Dendritic cell treated with granulocyte-macrophage colony-stimulating factor and Interleukin-4, amounts not matched to agents 40 ng/mL and 50 ng/mL, for 4 days (primary cell): ENCODE measurements around the gene GRAP2.
"Not testable (repeated sequence)": the region's sequence is repeated elsewhere in the genome, so short reads cannot be mapped to it uniquely, and the experiment has no call there.

ENCODE experiments used
- H3K27ac Mint-ChIP-seq: one replicate; pipeline ENCODE4 v1.8.0; 2022; ENCODE audit warnings: mild to moderate bottlenecking, mixed read lengths
- H3K27me3 Mint-ChIP-seq: one replicate; pipeline ENCODE4 v1.8.0; 2022; ENCODE audit warnings: mild to moderate bottlenecking, mixed read lengths
- H3K36me3 Mint-ChIP-seq: one replicate; pipeline ENCODE4 v1.8.0; 2022; ENCODE audit warnings: low read depth, mixed read lengths
- H3K4me1 Mint-ChIP-seq: one replicate; pipeline ENCODE4 v1.8.0; 2022; ENCODE audit warnings: low read depth, mixed read lengths
- H3K4me3 Mint-ChIP-seq: one replicate; pipeline ENCODE4 v1.8.0; 2022; ENCODE audit warnings: mild to moderate bottlenecking, moderate library complexity, mixed read lengths
- H3K9me3 Mint-ChIP-seq: one replicate; pipeline ENCODE4 v1.8.0; 2022; ENCODE audit warnings: mixed read lengths
- intact Hi-C: fragments of 100-400 bp; cut with micrococcal nuclease; formaldehyde crosslinking; loops from one replicate; pipeline ENCODE4 v1.15.0; 2022

The GRAP2 gene

DNA sequence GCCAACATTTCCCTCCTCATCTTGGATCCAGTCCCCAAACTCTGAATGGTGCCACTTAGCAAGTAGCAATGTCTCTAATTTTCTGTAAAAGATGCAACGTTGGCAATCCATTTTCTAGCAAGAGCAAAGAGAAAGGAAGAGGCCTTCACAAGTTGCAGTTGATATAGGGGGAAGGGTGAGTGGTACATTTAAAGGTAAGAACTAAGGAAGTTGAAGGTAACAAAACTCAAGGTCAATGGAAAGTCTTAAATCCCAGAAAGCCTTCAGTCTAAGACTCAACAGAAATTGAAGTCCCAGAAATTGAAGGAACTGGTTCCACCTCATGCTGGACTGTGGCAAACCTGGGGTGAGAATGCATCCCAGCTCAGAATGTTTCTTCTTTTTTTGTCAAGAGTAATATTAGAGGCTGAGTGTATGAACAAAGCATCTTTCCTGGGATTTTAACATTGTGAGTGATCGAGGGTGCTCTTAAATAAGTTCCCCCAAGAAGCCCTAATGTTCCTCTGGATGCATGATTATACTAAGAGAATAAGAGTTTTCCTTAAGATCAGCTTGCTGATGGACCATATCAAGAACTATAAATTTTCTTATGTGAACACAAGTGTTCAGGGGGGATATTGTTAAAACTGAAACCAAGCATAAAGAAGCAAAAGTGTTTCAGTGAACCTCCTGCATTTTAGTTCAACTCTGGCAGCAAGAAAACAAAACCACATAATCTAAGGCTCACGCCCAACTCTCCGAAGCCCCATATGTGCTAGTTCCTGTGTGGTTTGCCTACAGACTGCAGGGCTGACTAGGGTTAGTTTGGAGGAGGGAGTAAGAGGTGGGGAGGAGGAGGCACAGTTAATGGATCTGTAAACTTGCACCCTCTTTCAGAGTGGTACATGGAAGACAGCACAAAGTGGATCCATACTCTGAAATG lies at the start of gene GRAP2:
TSS of gene GRAP2 (plus strand) at position 779 of the 922 bp plus-strand sequence. CDS start 46,023 bp downstream, outside the sequence.
- peaks cover 2% of the 10 kb centered on the region for H3K27me3 Mint-ChIP-seq
- no peak within 1 kb of the TSS for H3K4me3 Mint-ChIP-seq
- peak within 1 kb of the TSS; percentile 34 for H3K27ac Mint-ChIP-seq
- H3K4me1 Mint-ChIP-seq: peaks cover 23% of the 10 kb centered on the region
- intact Hi-C loops: loop anchor here (2.0 kb wide), 1 partner anchor 62 kb away; no protein-coding TSS in a partner anchor
- H3K9me3 Mint-ChIP-seq: no peaks in the 10 kb centered on the region
- no peaks in the 10 kb centered on the region for H3K36me3 Mint-ChIP-seq

DNA sequence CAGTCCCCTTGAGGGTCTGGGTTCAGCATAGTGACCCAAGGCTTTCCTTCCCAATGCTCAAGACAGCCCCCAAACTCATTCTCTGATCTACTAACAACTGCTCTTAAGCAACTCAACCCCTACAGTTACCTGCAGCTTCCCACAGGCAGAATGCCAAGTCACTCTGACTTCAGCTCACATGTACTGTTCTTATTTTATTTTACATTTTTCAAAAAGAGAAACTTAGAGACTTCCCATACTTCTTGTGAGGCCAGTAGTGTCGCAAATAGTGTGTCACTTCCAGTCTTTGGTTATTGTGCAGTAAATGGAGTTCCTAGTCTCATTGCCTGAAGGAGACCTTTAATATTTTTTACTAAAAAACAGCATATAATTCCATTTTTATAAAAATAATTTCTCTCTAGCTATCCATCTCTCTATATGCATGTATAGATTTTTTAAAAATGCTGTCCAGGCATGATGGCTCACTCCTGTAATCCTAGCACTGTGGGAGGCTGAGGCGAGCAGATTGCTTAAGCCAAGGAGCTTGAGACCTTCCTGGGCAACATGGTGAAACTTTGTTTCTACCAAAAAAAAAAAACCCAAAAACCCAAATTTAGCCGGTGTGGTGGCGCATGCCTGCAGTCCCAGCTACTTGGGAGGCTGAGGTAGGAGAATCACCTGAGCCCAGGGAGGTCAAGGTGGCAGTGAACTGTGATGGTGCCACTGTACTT lies 49.1 kb upstream of the GRAP2 start:
- H3K9me3 Mint-ChIP-seq: no peaks in the 10 kb centered on the region
- intact Hi-C loops: no loop called here
- H3K4me3 Mint-ChIP-seq: no peak overlapping the region
- H3K4me1 Mint-ChIP-seq: peaks cover 32% of the 10 kb centered on the region
- no peak overlapping the region for H3K27ac Mint-ChIP-seq
- H3K27me3 Mint-ChIP-seq: peaks cover 34% of the 10 kb centered on the region
- H3K36me3 Mint-ChIP-seq: no peaks in the 10 kb centered on the region

DNA sequence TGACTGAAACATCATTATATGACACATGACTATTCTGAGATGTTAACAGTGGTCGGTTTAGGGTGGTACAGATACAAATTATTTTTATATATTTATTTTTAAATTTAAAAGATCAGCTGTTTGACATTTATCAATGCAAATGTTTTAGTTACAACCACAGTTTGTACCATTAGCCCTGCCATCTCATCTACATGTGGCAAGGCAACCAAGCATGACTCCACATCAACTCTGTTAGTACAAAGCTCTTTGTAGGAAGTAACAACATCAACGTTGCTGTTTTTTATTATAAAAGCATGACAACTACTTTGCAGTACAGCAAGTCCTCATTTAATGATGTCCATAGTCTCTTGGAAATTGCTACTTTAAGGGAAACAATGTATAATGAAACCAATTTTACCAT lies 48.1 kb upstream of the GRAP2 start:
- Mint-ChIP-seq H3K27ac (no peak overlapping the region), H3K9me3 (no peaks in the 10 kb centered on the region), H3K4me3 (no peak overlapping the region), H3K27me3 (peaks cover 35% of the 10 kb centered on the region), H3K4me1 (peaks cover 32% of the 10 kb centered on the region), H3K36me3 (no peaks in the 10 kb centered on the region)
- intact Hi-C loops: no loop called here

DNA sequence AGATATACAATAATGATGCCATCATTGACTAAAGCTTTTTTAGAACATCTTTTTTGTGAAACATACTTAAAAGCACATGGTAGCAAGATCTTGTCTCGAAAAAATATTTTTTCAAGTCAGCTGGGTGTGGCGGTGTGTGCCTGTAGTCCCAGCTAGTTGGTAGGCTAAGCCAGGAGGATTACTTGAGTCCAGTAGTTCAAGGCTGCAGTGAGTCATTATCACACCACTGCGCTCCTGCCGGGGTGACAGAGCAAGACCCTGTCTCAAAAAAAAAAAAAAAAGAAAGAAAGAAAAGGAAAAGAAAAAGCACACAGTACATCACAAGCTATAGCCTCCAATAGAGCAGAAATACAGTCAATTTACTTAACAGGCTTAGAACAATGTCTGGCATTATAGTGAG lies 44.3 kb upstream of the GRAP2 start:
- intact Hi-C loops: no loop called here
- H3K4me1 Mint-ChIP-seq: peaks cover 28% of the 10 kb centered on the region
- peaks cover 41% of the 10 kb centered on the region for H3K27me3 Mint-ChIP-seq
- no peaks in the 10 kb centered on the region for H3K9me3 Mint-ChIP-seq
- H3K27ac Mint-ChIP-seq: no peak overlapping the region
- H3K4me3 Mint-ChIP-seq: no peak overlapping the region
- no peaks in the 10 kb centered on the region for H3K36me3 Mint-ChIP-seq

DNA sequence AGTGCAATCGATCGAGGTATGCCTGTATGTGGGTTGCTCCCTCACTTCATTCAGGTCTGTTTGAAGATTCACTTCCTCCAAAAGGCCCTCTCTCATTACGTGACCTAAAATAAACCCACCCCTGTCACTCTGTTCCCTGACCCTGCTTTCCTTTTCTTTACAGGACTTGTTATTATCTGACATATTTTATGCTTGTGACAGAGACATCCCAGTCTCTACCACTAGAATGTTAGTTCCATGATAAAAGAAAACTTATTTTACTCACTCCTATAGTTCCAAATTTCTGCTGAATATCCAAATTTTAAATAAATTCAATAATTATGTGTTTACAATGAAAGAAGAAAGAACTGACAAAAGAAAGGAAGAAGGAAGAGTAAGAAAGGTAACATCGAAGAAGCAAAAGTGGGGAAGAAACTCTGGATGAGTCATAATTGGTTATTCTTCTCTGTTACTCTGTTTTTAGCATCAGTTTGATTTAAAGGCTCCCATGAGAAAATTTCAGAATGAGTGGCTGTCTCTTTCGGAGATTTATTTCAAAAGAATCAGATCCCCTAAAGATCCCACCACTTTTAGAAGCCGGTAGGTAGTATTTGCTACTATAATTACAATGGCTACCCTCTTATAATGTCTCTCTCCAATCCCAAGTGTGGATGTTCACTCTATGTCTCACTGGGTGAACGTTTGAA lies 40.8 kb upstream of the GRAP2 start:
- peaks cover 12% of the 10 kb centered on the region for H3K4me1 Mint-ChIP-seq
- no peaks in the 10 kb centered on the region for H3K9me3 Mint-ChIP-seq
- intact Hi-C loops: no loop called here
- no peaks in the 10 kb centered on the region for H3K36me3 Mint-ChIP-seq
- peaks cover 42% of the 10 kb centered on the region for H3K27me3 Mint-ChIP-seq
- no peak overlapping the region for H3K4me3 Mint-ChIP-seq
- H3K27ac Mint-ChIP-seq: no peak overlapping the region

DNA sequence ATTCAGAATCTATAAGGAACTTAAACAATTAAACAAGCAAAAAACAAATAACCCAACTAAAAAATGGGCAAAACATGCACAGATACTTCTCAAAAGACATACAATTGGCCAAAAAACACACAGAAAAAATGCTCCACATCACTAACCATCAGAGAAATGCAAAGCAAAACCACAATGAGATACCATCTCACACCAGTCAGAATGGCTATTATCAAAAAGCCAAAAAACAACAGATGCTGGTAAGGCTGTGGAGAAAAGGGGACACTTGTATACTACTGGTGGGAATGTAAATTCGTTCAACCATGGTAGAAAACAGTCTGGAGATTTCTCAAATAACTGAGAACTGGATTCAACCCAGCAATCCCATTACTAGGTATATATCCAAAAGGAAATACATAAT lies 32.1 kb upstream of the GRAP2 start:
- no peak overlapping the region for H3K27ac Mint-ChIP-seq

DNA sequence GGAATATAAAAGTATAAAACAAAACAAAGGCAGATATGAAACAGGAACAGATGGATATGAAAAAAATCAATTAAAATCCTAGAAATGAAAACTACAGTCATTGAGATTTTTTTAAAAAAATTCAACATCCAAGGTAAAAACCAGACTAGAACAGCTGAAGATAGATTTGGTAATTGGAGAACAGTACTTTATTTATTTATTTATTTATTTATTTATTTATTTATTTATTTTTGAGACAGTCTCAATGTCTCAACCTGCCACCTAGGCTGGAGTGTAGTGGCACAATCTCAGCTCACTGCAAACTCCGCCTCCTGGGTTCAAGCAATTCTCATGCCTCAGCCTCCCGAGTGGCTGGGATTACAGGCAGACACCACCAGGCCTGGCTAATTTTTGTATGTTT lies 31.1 kb upstream of the GRAP2 start:
- intact Hi-C loops, H3K4me3 Mint-ChIP-seq, H3K9me3 Mint-ChIP-seq, H3K27ac Mint-ChIP-seq, H3K36me3 Mint-ChIP-seq: not testable (repeated sequence)
- H3K27me3 Mint-ChIP-seq: peaks cover 30% of the 10 kb centered on the region
- H3K4me1 Mint-ChIP-seq: peaks cover 16% of the 10 kb centered on the region

More for the DNA sequence above, 32.1 kb upstream of the GRAP2 start:
- Mint-ChIP-seq H3K36me3 (no peaks in the 10 kb centered on the region), H3K27me3 (peaks cover 34% of the 10 kb centered on the region), H3K4me1 (peaks cover 13% of the 10 kb centered on the region), H3K9me3 (no peaks in the 10 kb centered on the region), H3K4me3 (no peak overlapping the region)
- intact Hi-C loops: no loop called here

DNA sequence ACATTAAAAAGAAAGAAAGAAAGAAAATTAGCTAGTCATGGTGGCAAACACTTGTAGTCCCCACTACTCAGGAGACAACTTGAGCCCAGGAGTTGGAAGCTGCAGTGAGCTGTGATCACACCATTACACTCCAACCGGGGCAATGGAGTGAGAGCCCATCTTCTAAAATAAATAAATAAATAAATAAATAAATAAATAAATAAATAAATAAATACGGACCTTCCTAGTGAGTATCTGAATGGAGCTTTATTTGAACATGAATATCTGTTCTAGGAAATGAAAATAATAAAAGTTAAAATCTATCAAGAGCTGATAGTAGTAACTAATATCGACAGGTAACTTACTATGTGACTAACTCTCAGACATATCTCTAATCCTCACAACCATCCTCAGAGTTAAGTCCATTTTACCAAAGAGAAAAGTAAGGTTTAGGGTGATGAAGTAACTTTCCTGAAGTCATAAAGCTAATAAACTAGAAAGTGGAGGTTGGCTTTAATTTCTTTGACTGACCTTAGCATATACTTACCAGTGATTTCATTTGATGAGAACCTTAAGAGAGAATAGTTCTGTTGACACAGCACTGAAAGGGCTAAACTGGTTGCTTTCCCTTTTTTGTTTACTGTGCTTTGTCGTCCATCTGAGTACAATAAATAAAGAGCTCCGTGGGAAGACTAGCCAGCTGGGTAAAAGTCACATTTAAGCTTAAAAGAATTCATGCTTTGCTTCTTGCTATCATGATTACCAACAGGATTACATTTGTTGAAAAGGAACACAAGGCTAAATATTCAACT lies 29.7 kb upstream of the GRAP2 start:
- Mint-ChIP-seq H3K9me3 (no peaks in the 10 kb centered on the region), H3K4me1 (peaks cover 16% of the 10 kb centered on the region), H3K27me3 (peaks cover 21% of the 10 kb centered on the region), H3K27ac (no peak overlapping the region), H3K36me3 (no peaks in the 10 kb centered on the region), H3K4me3 (no peak overlapping the region)
- intact Hi-C loops: no loop called here

DNA sequence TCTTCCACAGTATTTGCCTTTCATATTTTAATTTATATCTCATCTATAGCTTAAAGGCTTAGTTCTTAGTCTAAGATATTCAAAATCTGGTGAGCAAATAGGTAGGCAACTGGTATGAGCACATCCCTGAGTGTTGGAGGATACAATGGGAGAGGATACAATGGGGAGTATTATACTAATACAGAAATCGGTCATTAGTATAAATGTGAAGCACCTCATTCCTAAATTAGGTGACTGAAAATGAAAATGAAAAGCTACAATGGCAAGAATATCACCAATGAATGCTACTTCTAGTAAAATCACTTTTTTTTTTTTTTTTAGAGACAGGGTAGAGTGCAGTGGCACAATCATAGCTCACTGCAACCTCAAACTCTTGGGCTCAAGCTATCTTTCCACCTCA lies 28.3 kb upstream of the GRAP2 start:
- H3K36me3 Mint-ChIP-seq: no peaks in the 10 kb centered on the region
- peaks cover 21% of the 10 kb centered on the region for H3K4me1 Mint-ChIP-seq
- no peaks in the 10 kb centered on the region for H3K9me3 Mint-ChIP-seq
- no peak overlapping the region for H3K27ac Mint-ChIP-seq
- intact Hi-C loops: no loop called here
- no peak overlapping the region for H3K4me3 Mint-ChIP-seq
- H3K27me3 Mint-ChIP-seq: peaks cover 11% of the 10 kb centered on the region

DNA sequence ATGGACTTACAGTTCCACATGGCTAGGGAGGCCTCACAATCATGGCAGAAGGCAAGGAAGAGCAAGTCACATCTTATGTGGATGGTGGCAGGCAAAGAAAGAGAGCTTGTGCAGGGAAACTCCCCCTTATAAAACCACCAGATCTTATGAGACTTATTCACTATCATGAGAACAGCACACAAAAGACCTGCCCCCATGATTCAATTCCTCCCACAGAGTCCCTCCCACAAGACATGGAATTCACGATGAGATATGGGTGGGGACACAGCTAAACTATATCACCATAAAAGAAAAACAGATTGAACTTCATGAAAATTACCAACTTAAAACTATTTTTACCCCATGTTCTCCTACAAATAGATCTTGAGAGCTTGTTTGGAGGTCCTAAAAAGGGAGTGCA lies 26.9 kb upstream of the GRAP2 start:
- no peaks in the 10 kb centered on the region for H3K9me3 Mint-ChIP-seq
- H3K27me3 Mint-ChIP-seq: peaks cover 8% of the 10 kb centered on the region
- no peak overlapping the region for H3K4me3 Mint-ChIP-seq
- H3K27ac Mint-ChIP-seq: no peak overlapping the region
- H3K4me1 Mint-ChIP-seq: peaks cover 18% of the 10 kb centered on the region
- intact Hi-C loops: no loop called here
- no peaks in the 10 kb centered on the region for H3K36me3 Mint-ChIP-seq

DNA sequence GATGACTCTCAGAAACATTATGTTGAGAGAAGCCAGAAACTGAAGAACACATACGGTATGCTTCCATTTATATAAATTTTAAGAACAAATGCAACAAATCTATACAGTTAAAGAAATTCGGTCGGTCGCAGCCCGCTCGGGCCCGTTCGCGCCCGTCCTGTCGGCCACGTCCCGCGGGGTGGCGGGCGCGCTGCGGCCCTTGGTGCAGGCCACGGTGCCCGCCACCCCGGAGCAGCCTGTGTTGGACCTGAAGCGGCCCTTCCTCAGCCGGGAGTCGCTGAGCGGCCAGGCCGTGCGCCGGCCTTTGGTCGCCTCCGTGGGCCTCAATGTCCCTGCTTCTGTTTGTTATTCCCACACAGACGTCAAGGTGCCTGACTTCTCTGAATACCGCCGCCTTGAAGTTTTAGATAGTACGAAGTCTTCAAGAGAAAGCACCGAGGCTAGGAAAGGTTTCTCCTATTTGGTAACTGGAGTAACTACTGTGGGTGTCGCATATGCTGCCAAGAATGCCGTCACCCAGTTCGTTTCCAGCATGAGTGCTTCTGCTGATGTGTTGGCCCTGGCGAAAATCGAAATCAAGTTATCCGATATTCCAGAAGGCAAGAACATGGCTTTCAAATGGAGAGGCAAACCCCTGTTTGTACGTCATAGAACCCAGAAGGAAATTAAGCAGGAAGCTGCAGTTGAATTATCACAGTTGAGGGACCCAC lies 25.6 kb upstream of the GRAP2 start:
- H3K4me1 Mint-ChIP-seq: peaks cover 18% of the 10 kb centered on the region
- H3K36me3 Mint-ChIP-seq, H3K9me3 Mint-ChIP-seq, H3K27ac Mint-ChIP-seq, H3K27me3 Mint-ChIP-seq, intact Hi-C loops: not testable (repeated sequence)
- H3K4me3 Mint-ChIP-seq: peak overlapping the region; percentile 45

DNA sequence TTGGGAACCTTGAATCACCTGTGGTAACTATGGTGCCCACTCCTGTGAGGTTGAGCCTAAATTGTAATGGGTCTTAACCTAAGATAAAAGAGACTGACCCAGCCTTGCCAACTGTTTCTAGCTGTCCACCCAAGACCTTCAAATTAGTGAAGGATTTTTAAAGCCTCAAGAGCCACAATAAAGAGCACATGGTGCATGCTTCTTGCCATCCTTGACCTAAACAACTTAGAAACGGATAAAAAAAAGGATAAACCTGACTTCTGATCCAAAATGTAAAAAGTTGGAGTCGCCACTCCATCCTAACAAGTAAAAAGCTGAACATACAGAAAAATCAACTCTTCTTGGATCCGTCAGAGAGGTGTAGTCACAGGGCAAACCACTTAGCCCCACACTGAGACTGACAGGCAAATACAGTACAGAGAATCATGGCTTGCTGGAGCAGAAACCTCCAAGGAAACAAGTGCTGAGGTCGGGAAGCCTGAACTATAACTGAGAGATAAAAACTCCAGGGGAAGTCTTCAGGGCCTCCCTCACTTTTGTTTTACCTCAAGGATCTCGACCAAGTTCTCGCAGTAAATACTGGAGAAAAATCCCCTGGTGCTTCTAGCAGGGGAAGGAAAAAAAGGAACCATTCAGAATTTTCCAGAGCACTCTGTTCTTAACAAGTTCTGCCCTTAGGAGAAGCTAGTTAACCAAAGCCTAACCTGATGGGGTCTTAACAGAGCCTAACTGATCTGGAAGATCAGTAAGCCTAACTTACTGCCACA lies 23.6 kb upstream of the GRAP2 start:
- Mint-ChIP-seq H3K9me3 (no peaks in the 10 kb centered on the region), H3K27me3 (peaks cover 3% of the 10 kb centered on the region), H3K4me1 (peaks cover 18% of the 10 kb centered on the region), H3K4me3 (no peak overlapping the region), H3K36me3 (no peaks in the 10 kb centered on the region), H3K27ac (no peak overlapping the region)
- intact Hi-C loops: no loop called here
